HL-60 (cell line): Measurements from ENCODE around the gene AHCTF1.
"Not testable (repeated sequence)": the region's sequence is repeated elsewhere in the genome, so short reads cannot be mapped to it uniquely, and the experiment has no call there.

Experiments
- CTCF ChIP-seq: IDR thresholded peaks from one replicate; pipeline ENCODE4 v1.5.1; 2011; ENCODE audit warnings: low read length, control low read depth, inconsistent platforms; ENCODE audit not compliant: insufficient read depth
- GABPA ChIP-seq: IDR thresholded peaks from 2 replicates; pipeline ENCODE4 v1.6.1; 2012; ENCODE audit warnings: low read depth

- TF ChIP-seq CTCF, GABPA: not testable (repeated sequence)
Observed at GRCh38 chr1:246863791-246864190, 68.0 kb downstream of the AHCTF1 start.
